CD4-positive, alpha-beta T cell (primary cell): ENCODE results near the gene ITSN1. TPM values are rescaled to one million over a fixed set of nuclear protein-coding genes. Genes with fewer than 3 reads are reported as not detected.

ENCODE experiments used
- ATAC-seq: fragments of 200-7000 bp; cut with Tn5 transposase; one replicate; pipeline ENCODE4 v1.10.0; 2022; ENCODE audit warnings: mild to moderate bottlenecking; ENCODE audit not compliant: poor library complexity
- CTCF ChIA-PET: fragments of 350-600 bp; sonication (Branson Sonifier 250); formaldehyde crosslinking; loops from one replicate; lab custom pipeline; 2021; ENCODE audit warnings: antibody characterized with exemption, inconsistent platforms; lab: Charles Lee
- POLR2A ChIA-PET: fragments of 350-600 bp; sonication (Branson Sonifier 250); formaldehyde crosslinking; loops from one replicate; lab custom pipeline; 2021; ENCODE audit warnings: antibody characterized with exemption, inconsistent platforms; lab: Charles Lee
- DNase-seq, 14 experiments: peaks; one replicate each; pipeline ENCODE4 v3.0.0-alpha.2; 2013 to 2020; ENCODE audit warnings: mixed read lengths in 2 of 14
- H3K27ac ChIP-seq, 2 donors: one replicate each; pipeline versions ENCODE4 v1.5.1 to v1.7.0; 2013; ENCODE audit warnings: low read length in 2 of 2, low read depth in 1 of 2, mild to moderate bottlenecking in 1 of 2
- H3K27me3 ChIP-seq, 2 experiments: 1 replicate in 1 of 2; 2 replicates in 1 of 2; pipeline versions ENCODE4 v1.6.1 to v1.7.0; 2013; ENCODE audit warnings: low read length in 2 of 2, control low read depth in 1 of 2, mild to moderate bottlenecking in 1 of 2, moderate library complexity in 1 of 2; ENCODE audit not compliant: insufficient read depth in 2 of 2, control insufficient read depth in 1 of 2
- H3K36me3 ChIP-seq: one replicate; pipeline ENCODE4 v1.6.1; 2013; ENCODE audit warnings: low read length, control low read depth; ENCODE audit not compliant: insufficient read depth
- H3K4me1 ChIP-seq: one replicate; pipeline ENCODE4 v1.6.1; 2013; ENCODE audit warnings: low read length, control low read depth; ENCODE audit not compliant: insufficient read depth
- H3K4me3 ChIP-seq: one replicate; pipeline ENCODE4 v1.5.1; 2013; ENCODE audit warnings: mild to moderate bottlenecking, low read length, moderate library complexity
- H3K9me3 ChIP-seq, 2 experiments: 1 replicate in 1 of 2; 2 replicates in 1 of 2; pipeline versions ENCODE4 v1.6.1 to v1.7.0; 2013; ENCODE audit warnings: low read length in 2 of 2, mild to moderate bottlenecking in 2 of 2, control low read depth in 1 of 2, moderate library complexity in 1 of 2; ENCODE audit not compliant: control insufficient read depth in 1 of 2, insufficient read depth in 1 of 2
- H3K27ac Mint-ChIP-seq: one replicate; pipeline ENCODE4 v1.8.0; 2020; ENCODE audit warnings: mixed read lengths
- H3K27me3 Mint-ChIP-seq: one replicate; pipeline ENCODE4 v1.8.0; 2021; ENCODE audit warnings: mixed read lengths
- H3K36me3 Mint-ChIP-seq: one replicate; pipeline ENCODE4 v1.8.0; 2021; ENCODE audit warnings: low read depth, mixed read lengths
- H3K4me1 Mint-ChIP-seq: one replicate; pipeline ENCODE4 v1.8.0; 2021; ENCODE audit warnings: low read depth, mixed read lengths
- H3K4me3 Mint-ChIP-seq: one replicate; pipeline ENCODE4 v1.8.0; 2020; ENCODE audit warnings: mild to moderate bottlenecking, mixed read lengths
- H3K9me3 Mint-ChIP-seq: one replicate; pipeline ENCODE4 v1.8.0; 2020; ENCODE audit warnings: mixed read lengths
- intact Hi-C, 2 experiments: fragments of 100-400 bp; cut with DNase I in 1 of 2; cut with micrococcal nuclease in 1 of 2; formaldehyde crosslinking; loops; one replicate each; pipeline versions ENCODE4 v1.15.1 to v1.9.0; 2023 to 2025; cut with DNase I, micrococcal nuclease
- total RNA-seq, 174 experiments: library from RNA in 2 of 174; stranded (reverse) in 2 of 174; gene quantifications; one replicate each; pipeline ENCODE4 v1.2.3 and lab custom pipeline; 2021 to 2026
- TF ChIP-seq, protein P1 (sequence below): fragments of 200-600 bp; IDR thresholded peaks from one replicate; pipeline ENCODE4 v1.8.0; 2022; ENCODE audit warnings: antibody characterized with exemption, mild to moderate bottlenecking

Gene ITSN1
- total RNA-seq, 2 experiments from 2014 or later = 2.1 to 3.0 TPM

DNA sequence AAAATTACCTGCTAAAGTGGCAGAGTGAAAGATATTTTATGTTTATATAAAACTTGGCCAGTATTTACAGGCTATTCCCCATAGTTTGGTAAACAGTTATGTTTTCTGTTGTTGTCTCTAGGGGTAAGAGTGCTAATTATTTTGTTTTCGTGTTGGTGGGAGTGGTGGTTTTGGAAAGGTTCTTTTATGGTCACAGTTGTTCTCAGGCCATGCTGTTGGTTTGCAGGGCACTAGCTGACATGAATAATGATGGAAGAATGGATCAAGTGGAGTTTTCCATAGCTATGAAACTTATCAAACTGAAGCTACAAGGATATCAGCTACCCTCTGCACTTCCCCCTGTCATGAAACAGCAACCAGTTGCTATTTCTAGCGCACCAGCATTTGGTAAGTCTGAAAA, 92.5 kb downstream of the ITSN1 start:
- POLR2A ChIA-PET = no interaction called here
- H3K27me3 ChIP-seq = no peaks in the 10 kb centered on the region
- no peak overlapping the region for H3K4me3 Mint-ChIP-seq

DNA sequence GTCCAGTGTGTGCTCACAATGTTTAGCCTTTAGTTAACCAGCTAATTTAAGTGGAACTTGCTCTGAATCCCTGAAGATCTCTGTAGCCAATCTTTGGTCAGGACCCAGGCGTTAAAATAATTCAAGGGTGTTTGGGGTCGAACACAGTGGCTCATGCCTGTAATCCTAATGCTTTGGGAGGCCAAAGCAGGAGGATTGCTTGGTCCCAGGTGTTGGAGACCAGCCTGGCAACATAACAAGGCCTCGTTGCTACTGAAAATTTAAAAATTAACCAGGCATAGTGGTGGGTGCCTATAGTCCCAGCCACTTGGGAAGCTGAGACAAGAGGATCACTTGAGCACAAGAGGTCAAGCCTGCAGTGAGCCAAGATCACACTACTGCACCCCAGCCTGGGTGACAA, 94.3 kb downstream of the ITSN1 start:
- H3K4me3 Mint-ChIP-seq = no peak overlapping the region
- DNase-seq (no peak), ATAC-seq (no peak)
- H3K36me3 Mint-ChIP-seq = no peaks in the 10 kb centered on the region
- H3K4me3 ChIP-seq = no peak overlapping the region
- TF ChIP-seq, protein P1, sequence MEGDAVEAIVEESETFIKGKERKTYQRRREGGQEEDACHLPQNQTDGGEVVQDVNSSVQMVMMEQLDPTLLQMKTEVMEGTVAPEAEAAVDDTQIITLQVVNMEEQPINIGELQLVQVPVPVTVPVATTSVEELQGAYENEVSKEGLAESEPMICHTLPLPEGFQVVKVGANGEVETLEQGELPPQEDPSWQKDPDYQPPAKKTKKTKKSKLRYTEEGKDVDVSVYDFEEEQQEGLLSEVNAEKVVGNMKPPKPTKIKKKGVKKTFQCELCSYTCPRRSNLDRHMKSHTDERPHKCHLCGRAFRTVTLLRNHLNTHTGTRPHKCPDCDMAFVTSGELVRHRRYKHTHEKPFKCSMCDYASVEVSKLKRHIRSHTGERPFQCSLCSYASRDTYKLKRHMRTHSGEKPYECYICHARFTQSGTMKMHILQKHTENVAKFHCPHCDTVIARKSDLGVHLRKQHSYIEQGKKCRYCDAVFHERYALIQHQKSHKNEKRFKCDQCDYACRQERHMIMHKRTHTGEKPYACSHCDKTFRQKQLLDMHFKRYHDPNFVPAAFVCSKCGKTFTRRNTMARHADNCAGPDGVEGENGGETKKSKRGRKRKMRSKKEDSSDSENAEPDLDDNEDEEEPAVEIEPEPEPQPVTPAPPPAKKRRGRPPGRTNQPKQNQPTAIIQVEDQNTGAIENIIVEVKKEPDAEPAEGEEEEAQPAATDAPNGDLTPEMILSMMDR = no peak
- intact Hi-C loops = no loop called here
- CTCF ChIA-PET = no interaction called here
- no peak overlapping the region for H3K27ac Mint-ChIP-seq
- H3K27me3 ChIP-seq = no peaks in the 10 kb centered on the region
- no peaks in the 10 kb centered on the region for H3K4me1 ChIP-seq
- no peaks in the 10 kb centered on the region for H3K9me3 ChIP-seq
- POLR2A ChIA-PET = no interaction called here
- H3K36me3 ChIP-seq = no peaks in the 10 kb centered on the region
- H3K4me1 Mint-ChIP-seq = no peaks in the 10 kb centered on the region
- no peaks in the 10 kb centered on the region for H3K9me3 Mint-ChIP-seq
- no peaks in the 10 kb centered on the region for H3K27me3 Mint-ChIP-seq
- no peak overlapping the region for H3K27ac ChIP-seq

More for the DNA sequence above, 92.5 kb downstream of the ITSN1 start:
- Mint-ChIP-seq H3K27ac (no peak overlapping the region), H3K4me1 (no peaks in the 10 kb centered on the region), H3K9me3 (no peaks in the 10 kb centered on the region), H3K27me3 (no peaks in the 10 kb centered on the region), H3K36me3 (no peaks in the 10 kb centered on the region)
- Histone ChIP-seq H3K9me3 (no peaks in the 10 kb centered on the region), H3K27ac (no peak overlapping the region), H3K4me3 (no peak overlapping the region), H3K4me1 (no peaks in the 10 kb centered on the region), H3K36me3 (no peaks in the 10 kb centered on the region)
- TF ChIP-seq, protein P1 = no peak
- no peak for DNase-seq
- no peak for ATAC-seq
- CTCF ChIA-PET = no interaction called here
- intact Hi-C loops = no loop called here

DNA sequence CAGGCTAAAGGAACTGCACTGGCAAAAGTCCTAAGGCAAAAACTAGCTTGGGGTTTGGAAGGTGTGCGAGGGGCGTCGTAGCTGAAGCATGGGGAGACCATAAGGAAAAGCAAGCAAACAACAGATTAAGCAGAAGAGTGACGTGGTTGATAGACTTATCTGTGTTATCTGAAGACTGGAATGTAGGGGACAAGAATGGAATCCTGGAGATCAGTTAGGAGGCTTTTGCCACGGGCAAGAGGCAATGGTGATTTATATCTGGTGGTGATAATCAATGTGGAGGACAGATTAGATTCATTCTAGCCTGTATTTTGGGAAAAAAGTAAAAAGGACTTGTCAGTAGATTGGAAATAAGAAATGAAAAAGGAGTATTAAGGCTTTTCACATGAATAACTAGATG, 97.4 kb downstream of the ITSN1 start:
- Mint-ChIP-seq H3K27ac (no peak overlapping the region), H3K27me3 (no peaks in the 10 kb centered on the region), H3K9me3 (no peaks in the 10 kb centered on the region), H3K4me3 (no peak overlapping the region), H3K4me1 (no peaks in the 10 kb centered on the region), H3K36me3 (no peaks in the 10 kb centered on the region)
- intact Hi-C loops = no loop called here
- Histone ChIP-seq H3K27ac (no peak overlapping the region), H3K9me3 (no peaks in the 10 kb centered on the region), H3K4me3 (no peak overlapping the region), H3K4me1 (no peaks in the 10 kb centered on the region), H3K36me3 (no peaks in the 10 kb centered on the region), H3K27me3 (no peaks in the 10 kb centered on the region)
- POLR2A ChIA-PET = no interaction called here
- CTCF ChIA-PET = interaction anchor here (0.6 kb wide), 1 partner anchor 36 kb away, joined by 3 read pairs; no protein-coding TSS in a partner anchor
- TF ChIP-seq, protein P1 = no peak
- DNase-seq (no peak), ATAC-seq (no peak)
